Stimulated activated naive CD8-positive, alpha-beta T cell treated with anti-CD3 and anti-CD28 coated beads, Interleukin-15, Interleukin-2, amounts not matched to agents 100 ng/mL and 50 ng/mL, for 24 hours (primary cell): ENCODE measurements around the gene HGF.
"Not testable (repeated sequence)": the region's sequence is repeated elsewhere in the genome, so short reads cannot be mapped to it uniquely, and the experiment has no call there.

Experiments used
- H3K27ac Mint-ChIP-seq: one replicate; pipeline ENCODE4 v1.8.0; 2021; ENCODE audit warnings: mild to moderate bottlenecking, mixed read lengths
- H3K27me3 Mint-ChIP-seq: one replicate; pipeline ENCODE4 v1.8.0; 2021; ENCODE audit warnings: mixed read lengths
- H3K36me3 Mint-ChIP-seq: one replicate; pipeline ENCODE4 v1.8.0; 2021; ENCODE audit warnings: low read depth, mixed read lengths
- H3K4me1 Mint-ChIP-seq: one replicate; pipeline ENCODE4 v1.8.0; 2021; ENCODE audit warnings: low read depth, mixed read lengths
- H3K4me3 Mint-ChIP-seq: one replicate; pipeline ENCODE4 v1.8.0; 2021; ENCODE audit warnings: mild to moderate bottlenecking, mixed read lengths
- H3K9me3 Mint-ChIP-seq: one replicate; pipeline ENCODE4 v1.8.0; 2021; ENCODE audit warnings: mixed read lengths

The HGF gene

DNA sequence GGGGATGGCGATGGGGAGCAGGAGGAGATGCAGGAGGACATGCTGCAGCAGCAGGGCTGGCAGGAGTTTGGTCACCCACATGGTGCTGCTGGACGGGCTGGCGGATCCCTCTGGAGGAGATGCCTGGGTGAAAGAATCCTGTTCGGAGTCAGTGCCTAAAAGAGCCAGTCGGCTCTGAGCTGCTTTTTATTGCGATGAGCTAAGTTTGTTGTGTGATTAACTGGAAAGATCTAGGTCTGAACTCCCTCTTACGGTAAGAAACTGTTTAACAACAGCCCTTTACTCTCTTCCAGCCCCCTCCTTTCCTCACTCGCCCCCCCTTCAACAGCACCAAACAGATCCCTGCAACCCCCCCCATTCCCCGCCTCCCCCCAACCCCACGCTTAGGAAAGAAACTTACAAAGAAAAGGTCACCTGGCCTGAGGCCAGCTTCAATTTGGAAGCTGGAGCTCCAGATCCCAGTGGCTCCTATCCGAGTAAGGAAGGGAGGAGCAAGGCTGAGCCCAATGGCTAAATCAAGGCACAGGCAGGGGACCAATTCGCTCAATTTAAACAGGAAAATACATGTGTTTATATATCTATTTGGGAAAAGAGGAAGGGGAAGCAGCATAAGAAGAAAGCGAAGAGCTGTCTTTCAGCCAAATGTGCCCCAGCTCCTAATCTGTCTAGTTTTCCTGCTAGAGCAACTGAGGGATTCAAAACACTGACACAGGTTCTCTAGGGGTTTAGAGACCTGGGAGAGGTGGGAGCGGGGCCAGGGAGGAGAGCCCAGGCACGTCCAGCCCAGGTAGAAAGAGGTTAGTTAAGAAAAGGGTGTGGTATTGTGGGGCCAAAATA, at the start of gene HGF:
Gene HGF, minus strand, starts transcription at position 157 of the 837 bp plus-strand sequence. Its CDS starts 76 bp downstream, at position 81.
- Mint-ChIP-seq H3K4me3 (peak within 1 kb of the TSS; percentile 35), H3K27ac (no peak within 1 kb of the TSS), H3K36me3 (no peaks in the 10 kb centered on the region), H3K9me3 (no peaks in the 10 kb centered on the region), H3K27me3 (no peaks in the 10 kb centered on the region), H3K4me1 (no peaks in the 10 kb centered on the region)

DNA sequence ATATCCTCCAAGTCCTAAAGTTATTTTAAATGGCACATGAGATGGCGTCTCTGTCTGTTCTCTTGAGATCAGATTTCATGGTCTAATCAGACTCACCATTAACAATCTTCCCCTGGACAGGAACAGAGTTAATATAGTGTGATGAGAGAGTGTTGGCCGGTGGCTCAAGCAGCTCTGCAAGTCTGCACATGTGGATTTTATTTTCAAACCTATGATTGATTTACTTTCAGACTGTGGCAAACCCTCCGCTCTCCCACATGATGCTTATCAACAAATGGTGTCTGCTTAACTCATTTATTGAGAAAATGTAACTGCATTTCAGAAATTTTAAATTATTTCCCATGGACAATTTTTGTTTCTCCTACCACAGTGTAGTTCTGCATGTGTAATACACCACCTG, 46.5 kb upstream of the HGF start:
- H3K9me3 Mint-ChIP-seq = no peaks in the 10 kb centered on the region
- no peaks in the 10 kb centered on the region for H3K27me3 Mint-ChIP-seq
- no peaks in the 10 kb centered on the region for H3K36me3 Mint-ChIP-seq
- H3K4me1 Mint-ChIP-seq = no peaks in the 10 kb centered on the region
- no peak overlapping the region for H3K4me3 Mint-ChIP-seq
- no peak overlapping the region for H3K27ac Mint-ChIP-seq

GRCh38 chr7:81812866-81813476, 43.1 kb upstream of the HGF start:
- H3K27me3 Mint-ChIP-seq, H3K36me3 Mint-ChIP-seq, H3K9me3 Mint-ChIP-seq, H3K4me1 Mint-ChIP-seq, H3K27ac Mint-ChIP-seq, H3K4me3 Mint-ChIP-seq: not testable (repeated sequence)

GRCh38 chr7:81811956-81812865, 42.4 kb upstream of the HGF start:
- Mint-ChIP-seq H3K9me3 (peaks cover 3% of the 10 kb centered on the region), H3K27ac (no peak overlapping the region), H3K4me3 (no peak overlapping the region), H3K4me1 (no peaks in the 10 kb centered on the region), H3K27me3 (no peaks in the 10 kb centered on the region), H3K36me3 (no peaks in the 10 kb centered on the region)

DNA sequence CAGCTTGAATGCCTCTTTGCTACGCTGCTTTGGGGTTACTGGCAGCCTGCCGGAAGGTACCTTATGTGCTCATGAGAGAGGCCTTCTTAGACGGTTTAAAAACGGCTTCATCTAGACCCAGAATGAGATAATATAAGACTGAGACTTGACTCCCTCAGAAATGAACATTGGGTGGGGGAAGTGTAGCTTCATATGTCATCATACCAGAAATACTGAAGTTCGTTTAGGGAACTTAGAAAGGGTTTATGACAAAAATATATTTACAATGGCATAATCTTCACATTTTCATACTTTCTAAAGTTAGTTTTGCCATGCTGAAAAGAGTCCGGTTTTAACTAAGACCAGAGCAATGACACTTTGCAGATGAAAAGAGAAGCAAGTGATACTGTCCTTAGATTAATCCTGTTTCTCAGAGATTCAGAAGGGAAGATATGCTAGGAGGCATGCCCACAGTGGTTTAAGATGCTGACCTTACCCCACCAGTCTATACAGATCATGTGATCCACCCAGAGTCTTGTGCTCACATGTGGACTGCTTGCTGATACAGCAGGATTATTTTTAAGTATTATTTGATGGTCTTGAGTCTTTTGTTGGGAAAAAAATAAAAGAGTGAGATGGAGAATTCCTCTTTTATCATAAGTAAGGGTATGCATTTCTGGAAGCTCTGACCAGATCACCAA, 40.8 kb upstream of the HGF start:
- H3K9me3 Mint-ChIP-seq = peaks cover 3% of the 10 kb centered on the region

GRCh38 chr7:81808310-81808709, 38.5 kb upstream of the HGF start:
- not testable (repeated sequence) for H3K27me3 Mint-ChIP-seq, H3K4me3 Mint-ChIP-seq, H3K27ac Mint-ChIP-seq, H3K4me1 Mint-ChIP-seq, H3K36me3 Mint-ChIP-seq, H3K9me3 Mint-ChIP-seq

More for the DNA sequence above, 40.8 kb upstream of the HGF start:
- H3K4me1 Mint-ChIP-seq = no peaks in the 10 kb centered on the region
- H3K4me3 Mint-ChIP-seq = no peak overlapping the region
- no peaks in the 10 kb centered on the region for H3K27me3 Mint-ChIP-seq
- no peaks in the 10 kb centered on the region for H3K36me3 Mint-ChIP-seq
- no peak overlapping the region for H3K27ac Mint-ChIP-seq

GRCh38 chr7:81803267-81803666, 33.4 kb upstream of the HGF start:
- Mint-ChIP-seq H3K4me3 (no peak overlapping the region), H3K36me3 (no peaks in the 10 kb centered on the region), H3K27me3 (no peaks in the 10 kb centered on the region), H3K4me1 (no peaks in the 10 kb centered on the region), H3K27ac (no peak overlapping the region), H3K9me3 (peaks cover under 1% of the 10 kb centered on the region)

DNA sequence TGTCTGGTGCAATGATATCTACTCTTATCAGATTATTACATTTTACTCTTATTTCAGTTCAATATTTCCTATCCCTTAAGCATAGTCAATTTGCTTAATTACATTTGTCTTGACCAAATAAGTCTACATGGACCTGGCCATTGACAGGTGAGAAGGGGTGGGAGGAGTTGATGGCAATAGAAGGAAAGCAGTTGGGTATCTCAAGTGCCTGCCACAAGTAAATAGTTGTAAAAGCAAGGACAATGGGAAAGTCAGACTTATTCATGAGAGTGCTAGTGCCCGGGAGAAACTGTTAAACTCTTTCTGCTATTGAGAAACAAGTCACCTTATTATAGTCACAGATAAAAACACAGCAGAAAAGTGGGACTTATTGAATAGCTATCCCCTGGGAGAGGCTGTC, 32.4 kb upstream of the HGF start:
- Mint-ChIP-seq H3K4me1 (no peaks in the 10 kb centered on the region), H3K27ac (no peak overlapping the region), H3K27me3 (no peaks in the 10 kb centered on the region), H3K4me3 (no peak overlapping the region), H3K9me3 (no peaks in the 10 kb centered on the region), H3K36me3 (no peaks in the 10 kb centered on the region)

GRCh38 chr7:81801532-81801931, 31.7 kb upstream of the HGF start:
- Mint-ChIP-seq H3K4me1 (no peaks in the 10 kb centered on the region), H3K36me3 (no peaks in the 10 kb centered on the region), H3K27ac (no peak overlapping the region), H3K27me3 (no peaks in the 10 kb centered on the region), H3K9me3 (no peaks in the 10 kb centered on the region), H3K4me3 (no peak overlapping the region)

- H3K27ac Mint-ChIP-seq = no peak overlapping the region
- no peaks in the 10 kb centered on the region for H3K4me1 Mint-ChIP-seq
- peaks cover 9% of the 10 kb centered on the region for H3K9me3 Mint-ChIP-seq
- H3K36me3 Mint-ChIP-seq = no peaks in the 10 kb centered on the region
- no peaks in the 10 kb centered on the region for H3K27me3 Mint-ChIP-seq
- H3K4me3 Mint-ChIP-seq = no peak overlapping the region
Measured at GRCh38 chr7:81791568-81792518, 22.0 kb upstream of the HGF start.

DNA sequence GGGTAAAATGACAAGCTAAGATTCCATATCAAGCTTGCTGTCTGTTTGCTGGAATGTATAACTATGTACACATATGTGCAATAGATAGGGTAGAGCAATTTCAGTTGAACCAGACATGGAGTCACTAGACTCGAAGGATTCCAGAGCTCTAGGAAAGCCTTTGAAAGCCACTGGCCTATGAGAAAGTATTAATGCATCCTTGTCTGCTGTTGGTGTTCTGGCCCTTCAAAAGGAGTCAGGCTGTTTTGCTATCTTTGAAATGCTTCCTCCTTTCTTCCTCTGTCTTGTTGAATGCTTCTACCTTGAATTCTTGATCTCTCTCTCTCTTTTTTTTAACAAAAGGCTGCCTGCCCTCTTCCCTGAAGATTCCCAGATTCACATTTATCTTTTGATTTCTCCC, 20.8 kb upstream of the HGF start:
- H3K9me3 Mint-ChIP-seq = peaks cover 9% of the 10 kb centered on the region
- no peaks in the 10 kb centered on the region for H3K4me1 Mint-ChIP-seq
- no peaks in the 10 kb centered on the region for H3K27me3 Mint-ChIP-seq
- no peak overlapping the region for H3K27ac Mint-ChIP-seq
- no peak overlapping the region for H3K4me3 Mint-ChIP-seq
- H3K36me3 Mint-ChIP-seq = no peaks in the 10 kb centered on the region

- Mint-ChIP-seq H3K4me1 (no peaks in the 10 kb centered on the region), H3K4me3 (no peak overlapping the region), H3K9me3 (peaks cover 9% of the 10 kb centered on the region), H3K27me3 (no peaks in the 10 kb centered on the region), H3K27ac (no peak overlapping the region), H3K36me3 (no peaks in the 10 kb centered on the region)
Measured at GRCh38 chr7:81790120-81790500, 20.3 kb upstream of the HGF start.

DNA sequence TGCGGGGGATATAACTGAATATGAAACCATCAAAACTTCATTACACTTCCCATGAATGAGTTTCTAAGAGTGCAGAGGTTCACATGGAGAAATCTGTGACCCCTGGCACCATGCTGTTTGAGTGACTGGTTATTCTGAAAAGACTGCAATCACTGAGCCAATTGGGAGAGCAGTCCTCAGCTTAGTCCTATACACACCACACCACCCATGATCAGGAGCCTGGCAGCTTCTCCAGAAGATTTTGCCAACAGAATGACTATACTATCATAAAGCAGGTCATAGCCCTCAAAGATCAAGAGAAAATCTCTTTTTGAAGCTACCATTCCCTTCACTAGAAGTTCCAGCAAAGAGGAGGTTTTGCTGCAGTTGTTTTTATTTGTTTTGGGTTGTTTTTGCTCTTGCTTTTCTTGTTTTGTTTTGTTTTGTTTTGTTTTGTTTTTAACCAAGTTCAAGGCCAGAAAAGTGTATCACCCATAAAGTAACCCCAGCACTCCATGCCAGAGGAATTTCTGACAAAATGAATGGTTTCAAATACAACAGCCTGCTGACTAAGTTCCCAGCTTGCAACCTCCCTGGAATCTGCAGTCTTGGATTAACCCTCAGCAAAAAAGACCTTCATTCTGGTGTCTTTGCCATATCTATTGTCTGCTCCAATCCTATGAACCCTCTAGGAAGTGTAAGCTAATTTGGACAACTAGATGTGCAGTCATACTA, 19.7 kb upstream of the HGF start:
- peaks cover 9% of the 10 kb centered on the region for H3K9me3 Mint-ChIP-seq
- no peak overlapping the region for H3K4me3 Mint-ChIP-seq
- H3K36me3 Mint-ChIP-seq = no peaks in the 10 kb centered on the region
- no peaks in the 10 kb centered on the region for H3K4me1 Mint-ChIP-seq
- no peak overlapping the region for H3K27ac Mint-ChIP-seq
- no peaks in the 10 kb centered on the region for H3K27me3 Mint-ChIP-seq
